Astrocyte (in vitro differentiated cells and primary cell): ENCODE results near the gene NLE1.

Experiments used
- CTCF ChIP-seq: IDR thresholded peaks from 2 replicates; pipeline ENCODE4 v1.5.1; 2011; ENCODE audit warnings: low read depth, mild to moderate bottlenecking, inconsistent platforms, low read length, moderate library complexity; ENCODE audit not compliant: insufficient read depth
- EZH2 ChIP-seq: IDR thresholded peaks from 2 replicates; pipeline ENCODE4 v1.6.1; 2012; ENCODE audit warnings: mild to moderate bottlenecking, low read length, inconsistent platforms; ENCODE audit not compliant: insufficient read depth

GRCh38 chr17:35161281-35161761 is 19.2 kb upstream of the NLE1 start:
- TF ChIP-seq CTCF (no peak), EZH2 (no peak)
